MV-4-11 (cell line): Measurements from ENCODE around the gene SLC39A2.

Source experiments
- DNase-seq: peaks from one replicate; lab custom pipeline; 2025; lab: John Stamatoyannopoulos, UW

Gene SLC39A2

GRCh38 chr14:21047378-21047781, 48.3 kb downstream of the SLC39A2 start:
- DNase-seq, result no peak

- DNase-seq, result no peak
These were observed 49.5 kb downstream of the SLC39A2 start for GRCh38 chr14:21048638-21049037.

GRCh38 chr14:21049271-21049673, 50.2 kb downstream of the SLC39A2 start:
- DNase-seq, result no peak

GRCh38 chr14:21050597-21050996, 51.5 kb downstream of the SLC39A2 start:
- DNase-seq, result no peak
